Ectodermal cell (in vitro differentiated cells): ENCODE data around the gene TACC3.
A peak's percentile ranks its signal among the peaks of the same experiment; 100 is the strongest.
"Not testable (repeated sequence)": the region's sequence is repeated elsewhere in the genome, so short reads cannot be mapped to it uniquely, and the experiment has no call there.

Experiments
- H3K27ac ChIP-seq: 2 replicates; pipeline ENCODE4 v1.7.0; 2013; ENCODE audit warnings: mild to moderate bottlenecking, low read depth, low read length; ENCODE audit not compliant: insufficient read depth, poor library complexity, severe bottlenecking
- H3K27me3 ChIP-seq: 2 replicates; pipeline ENCODE4 v1.7.0; 2013; ENCODE audit warnings: mild to moderate bottlenecking, low read length; ENCODE audit not compliant: insufficient read depth, control insufficient read depth, poor library complexity, severe bottlenecking
- H3K36me3 ChIP-seq: one replicate; pipeline ENCODE4 v1.7.0; 2013; ENCODE audit warnings: low read length; ENCODE audit not compliant: control insufficient read depth, insufficient read depth
- H3K4me1 ChIP-seq: one replicate; pipeline ENCODE4 v1.7.0; 2013; ENCODE audit warnings: low read length; ENCODE audit not compliant: control insufficient read depth, insufficient read depth
- H3K4me3 ChIP-seq: 2 replicates; pipeline ENCODE4 v1.7.0; 2013; ENCODE audit warnings: low read depth, low read length, control low read depth; ENCODE audit not compliant: insufficient read depth
- H3K9me3 ChIP-seq: 2 replicates; pipeline ENCODE4 v1.7.0; 2013; ENCODE audit warnings: mild to moderate bottlenecking, low read length, moderate library complexity; ENCODE audit not compliant: control insufficient read depth
- WGBS, 2 experiments: methylation state at CpG; one replicate each; pipeline ENCODE4 v1.1.7; 2013; ENCODE audit warnings: missing lambda C conversion rate in 2 of 2; 5-methylcytosine and 5-hydroxymethylcytosine counted together

TACC3 gene

GRCh38 chr4:1683736-1684505 lies 37.4 kb upstream of the TACC3 start, which contains the start of gene FAM53A:
FAM53A (minus strand) TSS chr4:1684313; CDS start chr4:1668741, 15,572 bp downstream.
- WGBS, 2 experiments: 1% methylated on average over 118 of the region's 118 CpGs
- Histone ChIP-seq H3K4me1 (peaks cover 10% of the 10 kb centered on the region), H3K9me3 (no peaks in the 10 kb centered on the region), H3K27me3 (peaks cover 19% of the 10 kb centered on the region), H3K27ac (no peak within 1 kb of the TSS), H3K4me3 (peak within 1 kb of the TSS; percentile 47), H3K36me3 (no peaks in the 10 kb centered on the region)

DNA sequence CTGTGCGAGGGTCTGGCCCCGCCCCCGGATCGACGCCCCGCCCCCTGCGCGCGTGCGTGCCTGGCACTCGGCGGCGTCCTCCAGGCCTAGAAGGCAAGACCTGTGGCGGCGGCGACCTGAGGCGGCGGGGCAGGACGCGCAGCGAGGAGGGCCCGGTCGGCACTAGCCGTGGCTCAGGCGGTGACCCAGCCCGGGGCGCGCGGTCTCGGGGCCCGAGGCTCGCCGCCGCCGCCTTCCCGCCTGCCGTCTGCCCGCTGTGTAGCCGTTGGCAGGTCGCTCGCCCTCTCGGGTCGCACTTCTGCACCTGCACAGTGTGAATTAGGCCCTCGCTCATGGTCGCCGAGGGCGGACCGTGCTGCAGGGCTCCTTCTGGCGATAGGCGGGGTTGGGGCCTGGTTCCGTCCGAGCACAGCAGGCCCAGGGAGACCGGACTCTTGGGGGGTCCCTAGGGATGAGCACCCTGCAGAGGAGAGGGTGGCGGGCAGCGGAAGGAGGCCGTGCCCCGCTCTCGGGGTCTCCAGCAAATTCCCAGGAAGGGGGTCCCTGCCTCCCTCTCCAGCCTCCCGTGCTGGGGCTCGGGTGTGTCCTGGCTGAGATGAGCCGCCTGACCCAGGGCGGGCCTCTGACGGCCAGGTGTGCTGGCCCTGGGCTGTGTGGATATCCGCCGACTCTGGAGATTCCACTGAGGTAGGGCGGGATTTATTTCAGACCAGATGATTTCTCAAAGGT lies 36.7 kb upstream of the TACC3 start:
- Histone ChIP-seq H3K36me3 (no peaks in the 10 kb centered on the region), H3K27ac (no peak overlapping the region), H3K27me3 (peaks cover 19% of the 10 kb centered on the region), H3K4me1 (peaks cover 10% of the 10 kb centered on the region), H3K4me3 (peak overlapping the region; percentile 14), H3K9me3 (no peaks in the 10 kb centered on the region)
- 54% methylated on average over 66 of the region's 66 CpGs for WGBS, 2 experiments

DNA sequence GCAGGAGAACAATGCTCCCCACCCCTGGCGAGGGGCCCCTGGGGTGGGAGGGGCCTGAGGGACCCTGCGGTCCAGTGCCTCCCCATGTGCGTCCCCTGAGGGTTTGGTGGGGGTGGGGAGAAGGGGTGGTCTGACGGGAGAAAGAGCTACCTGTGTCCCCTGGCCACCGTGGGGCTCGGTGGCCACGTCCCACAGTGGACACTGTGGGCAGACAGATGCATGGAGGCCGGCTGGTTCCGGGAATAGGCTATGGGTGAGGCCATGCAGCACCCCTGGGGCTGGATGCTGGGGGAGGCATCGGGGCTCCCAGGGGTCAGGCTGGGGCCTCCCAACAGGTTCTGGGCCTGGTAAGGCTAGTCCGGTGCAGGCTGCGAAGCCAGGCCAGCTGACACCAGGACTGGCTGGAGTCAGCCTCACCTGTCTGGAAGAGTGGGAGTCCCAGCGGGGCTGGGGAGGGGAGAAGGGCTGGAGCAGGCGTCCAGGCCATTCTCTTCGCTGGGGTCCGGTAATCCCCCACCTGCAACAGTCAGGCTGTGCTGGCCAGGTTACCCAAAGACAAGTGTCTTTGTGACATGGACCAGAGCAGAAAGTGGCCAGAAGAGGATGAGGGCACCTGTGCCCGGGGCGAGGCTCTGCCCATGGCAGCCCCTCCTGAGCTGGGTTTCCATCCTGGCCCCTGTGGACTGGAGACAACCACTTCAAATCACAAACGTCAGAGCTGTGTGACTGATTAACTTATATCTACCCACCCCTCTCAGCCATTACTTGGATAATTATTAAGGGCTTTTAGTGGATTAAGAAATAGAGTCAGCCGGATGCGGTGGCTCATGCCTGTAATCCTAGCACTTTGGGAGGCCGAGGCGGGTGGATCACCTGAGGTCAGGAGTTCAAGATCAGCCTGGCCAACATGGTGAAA lies 35.8 kb upstream of the TACC3 start:
- Histone ChIP-seq H3K27me3 (peaks cover 19% of the 10 kb centered on the region), H3K4me1 (peaks cover 10% of the 10 kb centered on the region), H3K9me3 (no peaks in the 10 kb centered on the region), H3K27ac (no peak overlapping the region), H3K4me3 (no peak overlapping the region), H3K36me3 (no peaks in the 10 kb centered on the region)
- WGBS, 2 experiments: 93 to 94% methylated on average over 23 of the region's 23 CpGs

- Histone ChIP-seq H3K36me3 (no peaks in the 10 kb centered on the region), H3K27ac (no peak overlapping the region), H3K9me3 (no peaks in the 10 kb centered on the region), H3K4me1 (peaks cover 10% of the 10 kb centered on the region), H3K27me3 (peaks cover 19% of the 10 kb centered on the region), H3K4me3 (no peak overlapping the region)
- 80 to 85% methylated on average over 7 of the region's 7 CpGs for WGBS, 2 experiments
These were observed 34.8 kb upstream of the TACC3 start for GRCh38 chr4:1686440-1687036.

DNA sequence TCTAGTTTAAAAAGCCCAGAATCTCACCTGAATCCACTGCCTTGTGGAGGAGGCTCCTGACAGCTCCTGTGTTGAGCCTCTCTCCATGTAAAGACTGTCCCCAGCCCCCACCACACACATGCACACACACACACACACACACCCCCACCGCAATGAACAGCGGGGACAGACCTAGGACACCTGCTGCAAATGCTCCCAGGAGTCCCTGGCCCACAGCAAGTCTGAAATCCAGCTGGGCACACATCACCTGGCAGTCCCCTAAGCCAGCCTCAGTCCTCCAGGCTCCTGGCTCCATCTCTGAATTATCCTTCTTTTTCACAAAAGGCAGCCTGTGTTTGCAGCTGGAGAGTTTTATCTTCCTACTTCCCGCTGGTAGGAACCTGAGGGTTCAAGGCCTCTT lies 30.6 kb upstream of the TACC3 start:
- no peaks in the 10 kb centered on the region for H3K9me3 ChIP-seq
- H3K27me3 ChIP-seq: no peaks in the 10 kb centered on the region
- peaks cover 16% of the 10 kb centered on the region for H3K36me3 ChIP-seq
- H3K27ac ChIP-seq: no peak overlapping the region
- no peak overlapping the region for H3K4me3 ChIP-seq
- no peaks in the 10 kb centered on the region for H3K4me1 ChIP-seq
- 93% methylated on average over 3 of the region's 3 CpGs for WGBS, 2 experiments

GRCh38 chr4:1691737-1692373 lies 29.5 kb upstream of the TACC3 start:
- no peak overlapping the region for H3K27ac ChIP-seq

GRCh38 chr4:1693131-1693896 lies 28.0 kb upstream of the TACC3 start:
- no peaks in the 10 kb centered on the region for H3K9me3 ChIP-seq
- H3K27ac ChIP-seq: no peak overlapping the region
- no peaks in the 10 kb centered on the region for H3K27me3 ChIP-seq
- no peak overlapping the region for H3K4me3 ChIP-seq
- 71 to 72% methylated on average over 7 of the region's 7 CpGs for WGBS, 2 experiments
- peaks cover 21% of the 10 kb centered on the region for H3K36me3 ChIP-seq
- no peaks in the 10 kb centered on the region for H3K4me1 ChIP-seq

More at GRCh38 chr4:1691737-1692373, 29.5 kb upstream of the TACC3 start:
- no peaks in the 10 kb centered on the region for H3K4me1 ChIP-seq
- 89 to 90% methylated on average over 9 of the region's 9 CpGs for WGBS, 2 experiments
- no peak overlapping the region for H3K4me3 ChIP-seq
- no peaks in the 10 kb centered on the region for H3K9me3 ChIP-seq
- peaks cover 16% of the 10 kb centered on the region for H3K36me3 ChIP-seq
- no peaks in the 10 kb centered on the region for H3K27me3 ChIP-seq

DNA sequence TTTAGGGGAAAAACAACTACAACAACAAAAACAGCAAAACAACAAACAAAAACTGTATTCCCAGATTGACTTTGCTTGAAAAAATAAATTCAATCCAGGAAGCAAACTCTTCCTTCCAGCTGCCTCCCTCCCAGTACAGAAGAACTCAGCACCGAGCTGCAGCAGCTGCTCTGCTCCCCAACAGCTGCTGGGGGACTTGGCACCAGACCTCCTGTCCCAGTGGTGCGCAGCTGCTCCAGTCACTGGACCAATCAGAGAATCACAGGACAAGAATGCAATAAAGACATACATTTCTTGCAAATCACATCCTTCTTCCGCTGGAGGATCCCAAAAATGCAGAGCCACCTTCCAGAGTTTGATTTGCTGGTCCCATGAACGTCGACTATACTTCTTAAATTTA lies 25.4 kb upstream of the TACC3 start:
- H3K4me1 ChIP-seq: no peaks in the 10 kb centered on the region
- no peak overlapping the region for H3K27ac ChIP-seq
- H3K4me3 ChIP-seq: no peak overlapping the region
- no peaks in the 10 kb centered on the region for H3K27me3 ChIP-seq
- peaks cover 24% of the 10 kb centered on the region for H3K36me3 ChIP-seq
- 98% methylated on average over 5 of the region's 5 CpGs for WGBS, 2 experiments
- H3K9me3 ChIP-seq: no peaks in the 10 kb centered on the region

DNA sequence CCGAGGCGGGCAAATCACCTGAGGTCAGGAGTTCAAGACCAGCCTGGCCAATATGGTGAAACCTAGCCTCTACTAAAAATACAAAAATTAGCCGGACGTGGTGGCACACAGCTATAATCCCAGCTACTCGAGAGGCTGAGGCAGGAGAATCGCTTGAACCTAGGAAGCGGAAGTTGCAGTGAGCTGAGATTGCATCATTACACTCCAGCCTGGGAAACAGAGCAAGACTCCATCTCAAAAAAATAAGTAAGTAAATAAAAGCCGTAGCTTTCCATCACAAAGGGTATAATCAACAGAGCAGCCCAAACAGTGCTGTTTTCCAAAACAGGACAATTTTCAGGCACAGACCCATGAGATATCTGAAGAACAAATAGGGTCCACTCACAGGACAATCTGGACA lies 19.6 kb upstream of the TACC3 start:
- 93 to 95% methylated on average over 8 of the region's 8 CpGs for WGBS, 2 experiments
- not testable (repeated sequence) for H3K4me3 ChIP-seq, H3K27ac ChIP-seq, H3K27me3 ChIP-seq, H3K9me3 ChIP-seq, H3K4me1 ChIP-seq
- peaks cover 23% of the 10 kb centered on the region for H3K36me3 ChIP-seq
